HG02588 (cell line): ENCODE data around the gene TMEM178A.

Experiments
- ATAC-seq: cut with Tn5 transposase; IDR thresholded peaks from one replicate; pipeline ENCODE4 v1.9.1; 2021; ENCODE audit warnings: mild to moderate bottlenecking, moderate library complexity; ENCODE audit not compliant: unreplicated experiment

TMEM178A gene

DNA sequence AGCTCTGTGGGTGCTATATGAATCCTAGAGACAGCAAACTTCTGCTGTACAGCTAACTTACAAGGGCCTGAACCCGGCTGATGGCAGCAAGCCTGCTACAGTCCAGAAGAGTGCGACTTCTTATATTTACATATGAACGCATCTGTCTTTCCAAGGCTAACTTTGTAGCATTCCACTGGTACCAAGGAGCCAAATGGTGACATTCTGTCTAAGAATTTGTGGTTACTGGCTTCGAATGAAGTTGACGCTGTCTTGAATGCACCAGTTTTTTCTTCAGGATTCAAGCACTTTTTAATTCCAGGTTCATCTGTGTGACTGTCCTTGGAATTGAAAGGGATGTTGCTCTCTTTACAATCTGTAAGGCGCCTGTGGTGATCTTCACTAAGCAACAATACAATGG lies 70.9 kb downstream of the TMEM178A start:
- ATAC-seq = no peak

DNA sequence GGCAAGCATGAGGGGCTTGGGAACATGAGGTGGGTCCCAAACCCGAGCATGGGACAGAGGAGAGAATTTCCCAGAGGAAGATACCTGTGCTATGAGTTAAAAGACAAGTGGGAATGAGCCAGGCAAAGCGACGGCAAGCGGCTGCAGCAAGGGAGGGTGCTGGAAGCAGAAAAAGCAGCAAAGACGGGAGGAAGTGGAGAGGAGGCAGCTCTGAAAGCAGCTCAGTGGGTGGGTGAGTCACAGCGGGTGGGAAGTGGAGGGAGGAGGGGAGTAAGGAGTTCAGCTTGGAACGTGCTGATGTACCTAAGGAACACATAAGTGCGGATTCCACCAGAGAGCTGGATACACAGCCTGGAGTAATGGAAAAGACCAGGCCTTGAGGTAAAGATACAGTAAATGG lies 71.9 kb downstream of the TMEM178A start:
- no peak for ATAC-seq

DNA sequence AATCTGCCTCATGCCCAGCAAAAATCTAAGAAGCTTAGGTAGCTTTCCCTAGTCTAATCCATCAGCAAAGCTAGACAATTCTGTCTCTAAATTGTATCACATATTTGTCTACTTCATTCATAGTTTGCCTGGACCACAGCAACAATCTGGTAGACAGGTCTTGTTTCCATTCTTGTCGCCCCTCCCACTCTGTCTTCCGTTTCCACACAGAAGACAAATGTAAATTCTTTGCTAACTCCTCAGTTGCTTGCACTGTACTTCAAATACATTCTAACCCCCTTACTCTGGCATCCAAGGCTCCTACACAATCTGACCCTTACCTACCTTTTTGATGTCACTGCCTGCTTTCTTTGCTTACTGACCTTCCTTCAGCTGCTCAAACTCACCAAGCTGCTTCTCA lies 73.2 kb downstream of the TMEM178A start:
- no peak for ATAC-seq

DNA sequence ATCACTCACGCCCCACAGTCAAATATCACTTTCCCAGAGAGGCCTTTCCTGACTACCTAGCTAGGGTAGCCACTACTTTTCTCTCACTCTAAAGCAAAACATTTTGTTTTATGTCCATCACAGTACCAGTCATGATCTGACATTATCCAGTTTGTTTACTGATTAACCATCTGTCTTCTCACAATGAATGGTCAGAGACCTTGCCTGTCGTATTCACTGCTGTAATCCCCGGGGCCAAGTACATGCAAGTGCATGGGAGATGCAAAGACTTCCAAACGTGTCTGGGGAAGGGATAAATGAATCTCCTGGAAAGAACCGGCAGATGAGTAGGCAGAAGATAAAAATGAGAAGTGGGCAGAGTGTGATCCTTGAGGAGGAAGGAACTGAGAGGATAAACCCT lies 73.7 kb downstream of the TMEM178A start:
- no peak for ATAC-seq

DNA sequence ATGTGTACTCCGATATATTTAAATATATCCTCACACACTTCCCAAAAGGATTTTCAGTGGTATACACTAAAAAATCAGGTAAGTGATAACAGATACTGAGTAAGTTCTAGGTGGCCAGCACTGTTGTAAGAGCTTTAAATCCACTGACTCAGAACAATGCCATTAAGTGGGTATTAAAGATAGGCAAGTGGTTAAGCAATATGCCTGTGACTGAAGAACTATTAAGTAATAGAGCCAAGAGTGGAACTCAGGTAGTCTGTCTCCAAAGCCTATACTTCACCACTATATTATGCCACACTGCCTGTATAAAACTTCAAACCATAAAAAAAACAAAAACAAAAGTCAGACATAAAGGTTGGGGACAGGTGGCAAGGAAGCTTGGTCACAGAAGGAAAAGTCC lies 76.2 kb downstream of the TMEM178A start:
- ATAC-seq = no peak

DNA sequence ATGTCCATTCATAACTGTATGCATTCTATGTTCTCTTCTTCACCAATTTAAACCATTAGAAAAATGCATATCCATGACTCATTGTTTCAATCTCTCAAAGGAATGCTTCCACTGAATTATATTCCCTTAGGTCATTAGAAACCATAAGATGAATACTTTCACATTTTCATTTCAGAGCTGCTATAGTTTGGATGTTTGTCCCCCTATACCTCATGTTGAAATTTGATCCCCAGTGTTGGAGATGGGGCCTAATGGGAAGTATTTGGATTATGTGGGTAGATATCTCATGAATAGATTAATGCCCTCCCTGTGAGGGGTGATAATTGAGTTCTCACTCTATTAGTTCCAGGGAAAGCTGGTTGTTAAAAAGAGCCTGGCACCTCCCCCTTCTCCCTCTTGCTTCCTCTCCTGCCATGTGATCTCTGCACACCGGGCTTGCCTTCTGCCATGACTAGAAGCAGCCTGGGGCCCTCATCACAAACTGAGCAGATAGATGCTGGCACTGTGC lies 77.6 kb downstream of the TMEM178A start:
- ATAC-seq = no peak

DNA sequence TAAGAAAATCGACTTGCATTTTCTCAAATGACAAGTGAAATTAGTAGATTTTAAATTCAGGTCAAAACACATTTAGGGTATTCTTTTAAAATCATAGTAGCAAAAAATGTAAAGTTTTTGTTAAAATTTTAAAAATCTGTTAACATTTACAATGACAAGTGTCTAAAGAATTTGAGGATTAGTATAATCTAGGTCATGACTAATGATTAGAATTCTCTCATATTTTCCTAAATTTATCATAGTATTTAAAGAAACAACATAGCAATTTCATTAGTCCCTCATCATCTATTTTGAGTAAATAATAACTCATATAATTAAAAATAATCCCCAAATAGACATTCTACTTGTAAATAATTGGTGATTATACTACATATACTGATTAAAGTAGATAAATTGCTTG lies 89.7 kb downstream of the TMEM178A start:
- ATAC-seq = no peak

DNA sequence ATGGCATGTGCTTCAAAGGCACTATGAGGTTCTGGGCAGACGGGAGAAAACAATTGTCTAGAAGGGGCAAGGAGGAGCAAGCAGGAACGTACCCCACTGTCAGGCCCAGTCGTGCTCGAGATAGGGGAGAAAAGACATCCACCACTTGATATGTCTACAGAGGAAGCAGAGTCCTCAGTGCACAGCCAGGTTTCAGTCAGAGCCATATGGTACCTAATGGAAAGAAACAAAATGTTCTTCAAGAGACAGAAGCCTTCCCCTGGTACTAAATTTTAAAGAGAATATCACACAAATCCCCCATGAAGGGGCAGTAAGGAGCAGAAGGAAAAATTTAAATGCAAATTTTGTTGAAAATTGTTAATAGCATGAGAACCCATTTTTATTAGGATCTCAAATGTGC lies 91.4 kb downstream of the TMEM178A start:
- ATAC-seq = no peak

DNA sequence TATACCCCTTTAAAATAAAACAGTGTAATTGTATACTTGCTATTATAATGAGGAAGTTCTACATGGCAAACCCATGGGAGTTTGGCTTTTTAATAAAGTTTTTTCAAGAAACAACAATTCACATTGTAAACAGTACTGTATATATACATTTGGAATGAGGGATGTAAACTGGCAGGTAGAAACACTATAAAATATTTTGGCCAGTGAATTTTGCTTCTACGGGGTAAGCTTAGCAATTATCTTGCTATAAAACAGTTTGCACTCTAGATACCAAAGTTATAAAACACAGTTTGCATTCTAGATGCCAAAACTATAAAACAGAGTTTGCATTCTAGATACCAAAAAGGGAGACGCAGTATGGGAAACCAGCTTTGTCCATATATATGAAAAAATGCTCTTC lies 96.7 kb downstream of the TMEM178A start:
- no peak for ATAC-seq
